GM19238 (cell line): ENCODE data around the gene PDCD1LG2.

Source experiments
- DNase-seq: peaks from one replicate; pipeline ENCODE4 v3.0.0; 2011; ENCODE audit warnings: low spot score; ENCODE audit not compliant: insufficient read length

The PDCD1LG2 gene

GRCh38 chr9:5529683-5530221, 19.4 kb downstream of the PDCD1LG2 start:
- no peak for DNase-seq

DNA sequence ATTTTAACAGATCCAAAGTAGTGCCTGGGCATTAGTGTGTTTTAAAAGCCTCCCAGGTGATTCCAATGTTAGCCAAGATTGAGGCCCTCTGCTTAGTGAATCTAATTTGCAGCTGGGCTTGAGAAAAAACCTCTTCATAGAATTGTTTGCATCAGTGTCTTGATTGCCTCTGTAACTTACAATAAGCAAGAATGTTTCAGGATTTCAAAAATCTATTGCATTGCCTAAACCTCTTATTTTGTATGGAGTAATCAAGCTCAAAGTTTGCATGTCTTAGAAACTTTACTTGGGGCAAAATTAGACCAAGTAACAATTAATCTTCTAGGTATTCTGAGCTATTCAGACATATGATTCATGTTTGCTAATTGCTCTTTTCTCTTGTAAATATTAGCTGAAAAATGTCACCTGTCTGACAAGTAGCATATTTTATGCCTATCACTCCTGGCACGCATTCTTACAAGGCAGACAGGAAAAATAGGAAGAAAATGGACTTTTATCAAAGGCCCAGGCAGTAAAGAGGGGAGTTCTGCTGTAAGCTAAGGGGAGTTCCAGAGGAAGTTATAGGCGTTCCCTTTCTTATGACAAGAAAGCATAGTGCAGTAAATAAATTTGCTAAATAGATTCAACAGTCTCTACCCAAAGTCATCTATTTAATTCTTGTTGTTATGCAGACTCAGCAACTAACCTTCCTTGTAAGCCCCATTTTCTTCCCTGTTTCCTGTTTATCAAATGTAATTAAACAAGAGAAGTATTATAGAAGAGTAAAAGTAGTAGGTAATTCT, 21.0 kb downstream of the PDCD1LG2 start:
- DNase-seq, result no peak

- no peak for DNase-seq
Observed at GRCh38 chr9:5532306-5532705, 22.0 kb downstream of the PDCD1LG2 start.

- DNase-seq, result no peak
Observed at GRCh38 chr9:5532790-5533189, 22.5 kb downstream of the PDCD1LG2 start.

- no peak for DNase-seq
Observed at GRCh38 chr9:5536684-5537083, 26.4 kb downstream of the PDCD1LG2 start.

DNA sequence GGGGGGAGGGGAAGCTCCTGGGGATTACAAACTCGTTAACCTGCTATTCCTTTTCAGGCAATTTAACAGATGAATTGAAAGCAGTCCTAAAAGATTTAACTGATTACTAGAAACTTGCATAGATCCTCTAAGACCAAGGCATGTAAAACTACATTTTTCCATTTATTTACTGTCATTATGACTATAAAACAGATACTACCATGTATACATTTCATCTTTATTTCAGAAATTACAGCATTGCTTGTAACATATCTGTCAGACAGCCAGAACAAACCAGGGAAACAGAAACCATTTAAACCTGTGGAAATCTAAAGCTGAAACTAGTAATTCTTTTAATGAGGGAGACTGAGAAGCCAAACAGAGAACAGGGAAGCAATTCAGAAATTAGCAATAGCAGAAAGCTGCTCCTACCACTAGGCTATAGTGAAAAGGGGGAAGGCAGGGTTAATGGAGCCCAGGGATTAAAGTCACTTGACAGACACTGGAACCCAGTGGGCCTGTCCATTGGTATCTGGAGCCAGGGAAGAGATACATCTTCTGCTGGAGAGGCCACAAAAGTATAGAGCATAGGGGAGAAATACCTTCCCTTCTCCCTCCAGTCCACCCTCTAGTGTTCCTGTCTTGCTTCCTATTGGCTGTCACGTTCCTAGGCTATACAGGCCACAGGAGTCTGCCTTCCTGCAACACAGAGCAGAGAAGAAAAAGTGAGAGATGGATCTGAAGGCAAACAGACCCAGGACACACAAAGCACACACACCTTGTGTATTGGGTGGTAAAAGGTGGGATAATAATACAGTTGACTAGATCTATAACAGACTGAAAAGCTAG, 33.8 kb downstream of the PDCD1LG2 start:
- no peak for DNase-seq

- no peak for DNase-seq
Observed at GRCh38 chr9:5549658-5550650, 39.6 kb downstream of the PDCD1LG2 start.

- no peak for DNase-seq
Observed at GRCh38 chr9:5551368-5552150, 41.2 kb downstream of the PDCD1LG2 start.

- DNase-seq, result no peak
Observed at GRCh38 chr9:5552301-5552700, 42.0 kb downstream of the PDCD1LG2 start.

GRCh38 chr9:5553211-5553610, 42.9 kb downstream of the PDCD1LG2 start:
- DNase-seq, result no peak

DNA sequence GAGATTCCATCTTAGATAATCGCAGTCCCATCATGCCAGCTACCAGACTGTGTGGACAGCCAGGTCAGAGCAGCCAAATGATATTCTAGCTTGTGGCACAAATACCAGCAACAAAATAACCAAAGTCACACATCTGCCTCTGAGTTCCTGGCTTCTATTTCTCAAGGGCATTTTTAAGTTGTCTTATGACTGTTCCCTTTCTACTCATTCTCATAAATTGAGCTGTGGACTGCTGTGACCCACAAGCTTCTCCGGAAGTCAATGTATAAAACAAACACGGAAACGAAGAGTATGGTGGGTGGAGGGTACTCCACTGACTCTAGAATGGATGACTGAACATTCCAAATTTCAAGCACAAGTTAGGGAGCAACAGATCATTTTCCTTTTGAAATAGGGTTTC, 43.9 kb downstream of the PDCD1LG2 start:
- DNase-seq, result no peak

GRCh38 chr9:5556101-5556705, 45.9 kb downstream of the PDCD1LG2 start:
- no peak for DNase-seq

DNA sequence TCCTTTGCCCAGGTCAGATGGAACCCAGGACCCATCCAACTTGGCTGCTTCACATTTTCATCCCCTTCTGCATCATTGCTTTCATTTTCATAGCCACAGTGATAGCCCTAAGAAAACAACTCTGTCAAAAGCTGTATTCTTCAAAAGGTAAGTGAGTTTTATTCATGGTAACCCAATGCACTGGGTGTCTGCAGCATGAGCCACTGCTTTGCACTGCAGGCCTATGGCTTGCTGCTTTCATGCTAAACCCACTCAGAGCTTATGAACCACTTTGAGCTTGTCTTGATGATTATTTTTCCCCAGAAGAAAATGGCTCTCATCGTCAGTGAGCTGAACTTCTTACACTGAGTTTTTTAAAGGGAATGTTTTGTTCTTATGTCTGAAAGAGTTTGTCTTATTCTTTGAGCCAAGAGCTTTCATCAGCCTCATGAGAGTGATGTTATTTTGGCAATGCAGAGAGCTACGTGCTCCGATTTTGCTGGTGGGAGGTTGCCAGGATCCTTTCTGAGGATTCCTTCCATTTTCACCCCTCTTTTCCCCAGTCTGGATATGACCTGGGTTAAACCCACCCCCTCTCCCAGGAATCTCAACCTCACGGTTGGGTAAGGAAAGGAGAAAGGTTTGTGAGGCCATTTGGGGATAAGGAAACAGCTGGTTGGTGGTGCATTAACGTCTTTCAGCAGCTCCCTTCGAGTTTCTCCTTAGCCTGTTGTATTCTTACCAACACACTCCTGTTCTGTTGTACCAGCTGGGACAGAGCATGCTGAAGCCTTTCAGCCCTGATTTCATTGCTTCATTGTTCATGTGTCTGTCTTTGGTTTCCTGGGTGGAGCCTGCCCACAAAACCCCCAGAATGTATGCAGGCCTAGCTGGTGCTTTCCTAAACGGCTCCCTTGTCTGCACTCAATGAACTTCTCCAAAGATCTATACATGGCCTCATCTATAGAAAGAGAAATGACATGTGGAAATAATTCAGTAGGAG, 47.6 kb downstream of the PDCD1LG2 start:
- DNase-seq, result peak; percentile 16

DNA sequence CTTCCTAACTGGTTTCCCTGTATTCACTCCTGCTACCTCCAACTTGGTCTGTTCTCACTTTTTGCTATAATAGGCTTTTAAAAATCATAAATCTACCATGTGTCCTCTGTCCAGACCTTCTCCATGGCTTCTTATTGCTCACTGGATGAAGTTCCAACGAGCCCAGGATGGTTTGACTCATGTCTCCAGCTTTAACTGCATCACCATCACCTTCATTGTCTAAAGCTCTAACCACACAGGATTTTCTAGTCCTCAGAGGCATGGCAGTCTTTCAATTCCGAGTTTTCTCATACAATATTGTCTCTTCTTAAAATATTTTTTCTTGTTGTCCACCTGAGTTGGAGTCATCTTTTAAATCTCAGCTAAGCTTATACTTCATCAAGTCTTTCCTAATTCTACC, 49.3 kb downstream of the PDCD1LG2 start:
- DNase-seq, result no peak

DNA sequence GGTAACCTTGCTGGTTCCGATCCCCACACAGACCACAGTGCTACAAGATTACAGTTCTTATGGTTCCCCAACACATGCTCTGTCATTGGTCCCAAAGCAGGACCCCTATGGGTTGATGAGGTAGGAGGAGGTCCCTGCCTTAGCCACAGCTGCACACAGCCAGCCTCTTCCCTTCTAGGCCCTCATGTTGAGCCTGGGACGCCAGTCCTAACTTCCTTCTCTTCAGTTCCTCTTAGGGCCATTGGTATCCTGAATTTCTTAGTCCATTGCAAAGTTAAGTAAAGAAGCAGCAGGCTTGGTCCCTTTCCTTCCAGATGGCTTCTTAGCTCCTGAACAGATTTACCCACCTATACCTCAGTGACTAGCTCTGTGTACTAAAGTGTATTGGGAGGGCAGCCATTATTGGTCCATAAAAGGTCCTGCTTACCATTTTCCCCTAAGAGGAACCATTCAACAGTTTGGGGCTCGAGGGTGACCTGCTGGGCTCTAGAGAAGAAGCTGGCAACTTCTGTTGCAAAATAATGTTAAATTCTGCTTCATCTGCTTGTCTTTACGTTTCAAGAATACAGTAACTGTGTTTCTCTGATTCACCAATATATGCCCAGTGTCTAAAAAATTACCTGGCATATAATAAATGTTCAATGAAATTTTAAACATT, 50.2 kb downstream of the PDCD1LG2 start:
- DNase-seq, result no peak

- no peak for DNase-seq
Observed at GRCh38 chr9:5561828-5562488, 51.6 kb downstream of the PDCD1LG2 start.

- no peak for DNase-seq
Observed at GRCh38 chr9:5562806-5563416, 52.6 kb downstream of the PDCD1LG2 start.
